H1 (cell line): ENCODE data around the gene SLC9B2. TPM values are rescaled to one million over a fixed set of nuclear protein-coding genes. Genes with fewer than 3 reads are reported as not detected.

Experiments
- EGR1 ChIP-seq: IDR thresholded peaks from 2 replicates; pipeline ENCODE4 v1.6.1; 2011; ENCODE audit warnings: low read depth, low read length, borderline replicate concordance
- HDAC2 ChIP-seq, 2 experiments: fragments of 300-600 bp in 1 of 2; sonication (generic) in 1 of 2; IDR thresholded peaks; 2 replicates each; pipeline ENCODE4 v1.6.1; 2011 to 2012; ENCODE audit warnings: low read depth in 2 of 2, low read length in 2 of 2, mild to moderate bottlenecking in 2 of 2, moderate library complexity in 2 of 2, borderline replicate concordance in 1 of 2, inconsistent platforms in 1 of 2
- polyA plus RNA-seq, 7 experiments: library from polyadenylated mRNA; depleted of rRNA in 3 of 7; stranded (reverse) in 5 of 7; unstranded in 2 of 7; fragments of >200 nt in 5 of 7; fragments of 200-250 nt in 2 of 7; gene quantifications; 1 replicate in 5 of 7; 2 replicates in 1 of 7; 4 replicates in 1 of 7; pipeline versions ENCODE4 v1.2.1 to v1.2.3, GENCODE V29; 2011 to 2013; ENCODE audit warnings: missing spikeins in 2 of 7, mixed read lengths in 2 of 7
- total RNA-seq: library from RNA; stranded (reverse); fragmentation: NEBNext Ultra II Directional; extraction: Animal tissue kit (Norgen Biotek cat#: 25700); gene quantifications from 2 replicates; pipeline ENCODE4 v1.2.1, GENCODE V29; 2021

Gene SLC9B2
- total and polyA plus RNA-seq, 2 of the 8 experiments (the other 6 are each of a cell fraction or from before 2014, with no cell fraction given): 3.2 to 5.2 TPM

DNA sequence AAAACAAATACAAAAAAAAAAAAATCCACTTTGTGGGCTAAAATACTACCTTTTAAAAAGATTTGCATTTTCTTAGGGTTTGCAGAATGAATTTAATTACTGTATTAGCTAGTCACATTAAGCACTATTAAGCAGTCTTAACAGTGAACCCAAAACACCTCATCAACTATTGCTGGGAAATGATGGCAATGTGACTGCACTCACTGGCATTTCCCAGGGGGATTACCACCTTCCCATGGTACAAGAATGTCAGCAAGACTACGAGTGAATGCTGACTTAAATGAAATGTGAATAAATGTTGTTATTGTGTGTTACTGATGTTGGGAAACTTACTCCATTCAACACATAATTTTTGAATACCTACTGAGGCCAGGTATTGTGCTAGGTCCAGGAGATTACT is 10.0 kb upstream of the SLC9B2 start (continued):
- TF ChIP-seq HDAC2 (IDR thresholded peaks at IDR 0.05; ENCODE audit: borderline replicate concordance in 1 of 2, low read depth in 2 of 2, low read length in 2 of 2) (no peak), EGR1 (no peak)
